Uterus (tissue), 4 donors: ENCODE data around the gene CCL19. TPM values are rescaled to one million over a fixed set of nuclear protein-coding genes. Genes with fewer than 3 reads are reported as not detected.
A peak's percentile ranks its signal among the peaks of the same experiment; 100 is the strongest.

Source experiments
- DNase-seq, 2 donors: peaks; one replicate each; pipeline ENCODE4 v3.0.0-alpha.2; 2019 to 2020
- H3K27ac ChIP-seq, 2 donors: fragments of 200-600 bp; sonication (generic); 1 replicate in 1 of 2; 2 replicates in 1 of 2; pipeline ENCODE4 v1.5.1; 2016 to 2018
- H3K27me3 ChIP-seq, 2 donors: fragments of 200-600 bp; sonication (generic); one replicate each; pipeline ENCODE4 v1.5.1; 2018 to 2019; ENCODE audit warnings: control low read depth in 1 of 2
- H3K36me3 ChIP-seq, 2 donors: fragments of 200-600 bp; sonication (generic); one replicate each; pipeline ENCODE4 v1.5.1; 2019; ENCODE audit warnings: control low read depth in 1 of 2
- H3K4me1 ChIP-seq, 2 donors: fragments of 200-600 bp; sonication (generic); one replicate each; pipeline ENCODE4 v1.5.1; 2018 to 2019; ENCODE audit warnings: control low read depth in 1 of 2
- H3K4me3 ChIP-seq, 2 donors: fragments of 200-600 bp; sonication (generic); 1 replicate in 1 of 2; 2 replicates in 1 of 2; pipeline ENCODE4 v1.5.1; 2018 to 2019; ENCODE audit warnings: mild to moderate bottlenecking in 1 of 2
- H3K9me3 ChIP-seq, 2 donors: fragments of 200-600 bp; sonication (generic); one replicate each; pipeline ENCODE4 v1.5.1; 2019; ENCODE audit warnings: control low read depth in 1 of 2
- POLR2A ChIP-seq, 2 donors: fragments of 450-650 bp; IDR thresholded peaks; one replicate each; pipeline ENCODE4 v1.6.1; 2016; ENCODE audit warnings: antibody characterized with exemption in 2 of 2, mild to moderate bottlenecking in 1 of 2, moderate library complexity in 1 of 2
- intact Hi-C: fragments of 100-400 bp; cut with DNase I; formaldehyde crosslinking; loops from one replicate; pipeline ENCODE4 v1.15.1; 2023; ENCODE audit warnings: low total_unique reads
- total RNA-seq, 4 donors: library from RNA; depleted of rRNA in 3 of 4; stranded (reverse); fragments of >200 nt in 3 of 4; gene quantifications; one replicate each; pipeline versions ENCODE4 v1.1.0 to v1.2.4, GENCODE V29; 2014 to 2023
- TF ChIP-seq, protein P1 (sequence below), 4 experiments: fragments of 200-600 bp in 2 of 4; fragments of 450-650 bp in 2 of 4; sonication (generic) in 2 of 4; IDR thresholded peaks; one replicate each; pipeline ENCODE4 v1.5.1; 2016 to 2019; ENCODE audit warnings: antibody characterized with exemption in 4 of 4, mild to moderate bottlenecking in 2 of 4, moderate library complexity in 1 of 4
- donor health status: DM: yes; HTN: yes; CAD: no.

CCL19 gene
- total RNA-seq, 4 donors from 2014 or later, result 0.55 to 1.3 TPM; not detected in 2

DNA sequence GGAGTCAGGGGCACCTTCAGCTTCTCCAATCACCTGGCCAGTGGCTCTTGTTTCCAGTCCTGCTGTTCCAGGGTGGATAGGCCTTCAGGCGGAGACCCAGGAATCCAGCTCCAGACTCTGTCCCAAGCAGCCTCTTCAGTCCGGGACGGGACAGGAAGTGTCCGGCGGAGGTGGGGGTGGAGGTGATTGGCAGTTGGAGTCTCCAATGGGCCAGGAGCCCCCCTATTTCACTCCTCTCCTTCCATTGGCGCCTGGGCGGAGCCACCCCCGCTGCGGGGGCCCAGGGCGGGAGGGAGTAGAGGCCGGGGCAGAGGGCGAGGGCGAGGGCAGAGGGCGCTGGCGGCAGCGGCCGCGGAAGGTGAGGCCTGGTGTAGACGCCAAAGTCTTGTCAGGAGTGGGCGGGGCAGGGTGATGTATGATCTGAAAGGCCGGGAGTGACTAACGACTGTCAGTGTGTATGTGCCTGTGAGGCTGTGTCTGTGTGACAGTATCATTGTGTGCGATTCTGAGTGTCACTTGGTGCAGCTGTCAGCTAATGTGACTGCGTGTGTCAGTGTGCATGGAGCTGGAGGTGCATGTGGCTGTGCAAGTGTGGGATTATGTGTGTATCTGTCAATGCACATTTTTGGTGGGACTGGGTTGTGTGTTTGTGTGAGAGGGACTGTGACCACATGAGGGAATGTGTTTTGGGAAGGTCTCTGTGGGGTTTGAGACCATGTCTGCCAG is 39.0 kb downstream of the CCL19 start, which contains the start of gene IL11RA:
Gene IL11RA, plus strand, starts transcription at position 310 of the 726 bp plus-strand sequence. CDS start 3,033 bp downstream, outside the sequence.
- no peaks in the 10 kb centered on the region for H3K9me3 ChIP-seq
- H3K4me1 ChIP-seq, result peaks cover 0 to 38% of the 10 kb centered on the region in 2 donors
- H3K4me3 ChIP-seq, result peak within 1 kb of the TSS; percentile 22 to 43
- no peaks in the 10 kb centered on the region for H3K27me3 ChIP-seq
- intact Hi-C loops, result no loop called here
- peak in 1 of 2 donors; percentile 40 for TF ChIP-seq POLR2A (IDR thresholded peaks at IDR 0.05)
- TF ChIP-seq, protein P1, sequence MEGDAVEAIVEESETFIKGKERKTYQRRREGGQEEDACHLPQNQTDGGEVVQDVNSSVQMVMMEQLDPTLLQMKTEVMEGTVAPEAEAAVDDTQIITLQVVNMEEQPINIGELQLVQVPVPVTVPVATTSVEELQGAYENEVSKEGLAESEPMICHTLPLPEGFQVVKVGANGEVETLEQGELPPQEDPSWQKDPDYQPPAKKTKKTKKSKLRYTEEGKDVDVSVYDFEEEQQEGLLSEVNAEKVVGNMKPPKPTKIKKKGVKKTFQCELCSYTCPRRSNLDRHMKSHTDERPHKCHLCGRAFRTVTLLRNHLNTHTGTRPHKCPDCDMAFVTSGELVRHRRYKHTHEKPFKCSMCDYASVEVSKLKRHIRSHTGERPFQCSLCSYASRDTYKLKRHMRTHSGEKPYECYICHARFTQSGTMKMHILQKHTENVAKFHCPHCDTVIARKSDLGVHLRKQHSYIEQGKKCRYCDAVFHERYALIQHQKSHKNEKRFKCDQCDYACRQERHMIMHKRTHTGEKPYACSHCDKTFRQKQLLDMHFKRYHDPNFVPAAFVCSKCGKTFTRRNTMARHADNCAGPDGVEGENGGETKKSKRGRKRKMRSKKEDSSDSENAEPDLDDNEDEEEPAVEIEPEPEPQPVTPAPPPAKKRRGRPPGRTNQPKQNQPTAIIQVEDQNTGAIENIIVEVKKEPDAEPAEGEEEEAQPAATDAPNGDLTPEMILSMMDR (IDR thresholded peaks at IDR 0.05), result no peak
- peak; percentile 91 to 94 for DNase-seq
- H3K36me3 ChIP-seq, result no peaks in the 10 kb centered on the region
- H3K27ac ChIP-seq, result peak within 1 kb of the TSS; percentile 77 to 81

DNA sequence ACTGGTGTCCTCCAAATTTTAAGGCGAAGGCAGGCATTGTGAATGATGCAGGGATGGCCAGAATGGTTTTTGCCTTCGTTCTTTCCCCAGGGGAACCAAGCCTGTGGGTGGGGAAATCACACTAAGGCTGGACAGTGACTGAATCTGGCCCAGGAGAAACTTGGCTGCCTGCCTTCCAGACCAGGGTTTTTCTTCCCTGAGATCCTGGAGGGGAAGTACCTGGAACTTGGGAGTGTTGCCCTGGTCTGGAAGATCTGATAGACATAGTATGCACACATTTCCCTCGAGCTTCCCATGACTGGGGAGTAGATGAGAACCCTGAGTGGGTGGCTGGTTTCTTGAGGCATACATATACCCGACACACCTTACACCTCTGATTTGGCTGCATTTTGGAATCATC is 39.8 kb downstream of the CCL19 start:
- Histone ChIP-seq H3K4me3 (peak overlapping the region in 1 of 2 donors; percentile 22), H3K27ac (peak overlapping the region; percentile 77 to 81), H3K27me3 (no peaks in the 10 kb centered on the region), H3K4me1 (peaks cover 0 to 38% of the 10 kb centered on the region in 2 donors), H3K36me3 (no peaks in the 10 kb centered on the region), H3K9me3 (no peaks in the 10 kb centered on the region)
- TF ChIP-seq, protein P1 (IDR thresholded peaks at IDR 0.05), result no peak
- TF ChIP-seq POLR2A (IDR thresholded peaks at IDR 0.05), result no peak
- intact Hi-C loops, result no loop called here
- DNase-seq, result peak; percentile 60 to 62

DNA sequence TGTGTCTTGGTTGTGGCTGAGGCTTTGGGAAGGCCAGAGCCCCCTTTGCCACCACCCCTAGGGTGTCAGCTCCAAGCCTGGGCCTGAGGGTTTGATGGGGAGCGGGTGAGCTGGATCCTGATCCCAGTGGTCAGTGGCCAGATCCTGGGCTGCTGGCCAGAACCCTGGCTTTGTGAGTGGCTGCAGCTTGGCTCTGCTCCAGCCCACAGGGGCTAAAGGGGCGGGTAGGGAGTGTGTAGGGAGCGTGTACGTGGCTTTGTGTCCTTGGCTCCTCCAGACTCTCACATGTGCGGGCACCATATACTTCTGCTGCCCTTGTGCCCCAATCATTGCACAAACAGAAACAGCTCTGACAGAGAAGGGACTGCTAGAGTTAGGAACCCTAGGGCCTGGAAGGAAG is 40.3 kb downstream of the CCL19 start:
- Histone ChIP-seq H3K36me3 (no peaks in the 10 kb centered on the region), H3K4me1 (peaks cover 0 to 38% of the 10 kb centered on the region in 2 donors), H3K4me3 (no peak overlapping the region), H3K27ac (peak overlapping the region; percentile 77 to 81), H3K27me3 (no peaks in the 10 kb centered on the region), H3K9me3 (no peaks in the 10 kb centered on the region)
- no peak for DNase-seq
- TF ChIP-seq, protein P1 (IDR thresholded peaks at IDR 0.05), result no peak
- no peak for TF ChIP-seq POLR2A (IDR thresholded peaks at IDR 0.05)
- intact Hi-C loops, result no loop called here

DNA sequence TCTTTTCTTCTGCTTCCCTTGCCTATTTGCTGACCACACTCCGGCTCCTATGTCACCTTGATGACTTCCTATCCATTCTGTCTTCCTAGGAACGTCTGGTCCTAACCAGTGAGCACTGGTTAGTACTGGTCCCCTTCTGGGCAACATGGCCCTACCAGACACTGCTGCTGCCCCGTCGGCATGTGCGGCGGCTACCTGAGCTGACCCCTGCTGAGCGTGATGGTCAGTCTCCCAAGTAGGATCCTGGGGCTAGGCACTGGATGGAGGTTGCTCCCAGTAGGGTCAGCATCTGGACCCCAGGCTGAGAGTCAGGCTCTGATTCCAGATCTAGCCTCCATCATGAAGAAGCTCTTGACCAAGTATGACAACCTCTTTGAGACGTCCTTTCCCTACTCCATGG is 42.4 kb downstream of the CCL19 start:
- Histone ChIP-seq H3K27ac (no peak overlapping the region), H3K9me3 (no peaks in the 10 kb centered on the region), H3K27me3 (no peaks in the 10 kb centered on the region), H3K4me3 (no peak overlapping the region), H3K36me3 (no peaks in the 10 kb centered on the region), H3K4me1 (peaks cover 0 to 25% of the 10 kb centered on the region in 2 donors)
- intact Hi-C loops, result loop anchor here (10.0 kb wide), 1 partner anchor 56 kb away; no protein-coding TSS in a partner anchor
- TF ChIP-seq POLR2A (IDR thresholded peaks at IDR 0.05), result no peak
- TF ChIP-seq, protein P1 (IDR thresholded peaks at IDR 0.05), result no peak
- DNase-seq, result no peak

DNA sequence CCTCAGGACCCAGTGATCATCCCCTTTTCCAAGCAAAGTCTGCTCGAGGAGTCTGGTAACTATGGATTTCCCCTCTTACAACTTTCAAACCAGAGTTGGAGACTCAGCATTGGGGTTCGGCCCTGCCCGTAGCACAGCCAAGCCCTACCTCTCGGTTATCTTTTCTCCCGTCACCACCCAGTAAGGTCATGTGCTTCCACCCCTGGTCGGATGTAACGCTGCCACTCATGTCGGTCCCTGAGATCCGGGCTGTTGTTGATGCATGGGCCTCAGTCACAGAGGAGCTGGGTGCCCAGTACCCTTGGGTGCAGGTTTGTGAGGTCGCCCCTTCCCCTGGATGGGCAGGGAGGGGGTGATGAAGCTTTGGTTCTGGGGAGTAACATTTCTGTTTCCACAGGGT is 43.4 kb downstream of the CCL19 start:
- peak overlapping the region; percentile 84 to 88 for H3K27ac ChIP-seq
- H3K4me3 ChIP-seq, result peak overlapping the region; percentile 75 to 84
- intact Hi-C loops, result loop anchor here (10.0 kb wide), 1 partner anchor 57 kb away; no protein-coding TSS in a partner anchor
- H3K9me3 ChIP-seq, result no peaks in the 10 kb centered on the region
- DNase-seq, result no peak
- no peaks in the 10 kb centered on the region for H3K27me3 ChIP-seq
- H3K36me3 ChIP-seq, result no peaks in the 10 kb centered on the region
- peaks cover 0 to 17% of the 10 kb centered on the region in 2 donors for H3K4me1 ChIP-seq
- TF ChIP-seq POLR2A (IDR thresholded peaks at IDR 0.05), result no peak
- TF ChIP-seq, protein P1 (IDR thresholded peaks at IDR 0.05), result no peak
